Measurements from ENCODE around the gene PALM3. TPM values are rescaled to one million over a fixed set of nuclear protein-coding genes. Genes with fewer than 3 reads are reported as not detected.

The PALM3 gene
- total RNA-seq, 4 donors from 2014 or later: not detected

GRCh38 chr19:14056741-14057356 lies 5.0 kb downstream of the PALM3 start:
- Histone ChIP-seq H3K4me3 (peak overlapping the region; percentile 45), H3K36me3 (no peaks in the 10 kb centered on the region), H3K27me3 (peaks cover 37% of the 10 kb centered on the region), H3K4me1 (peaks cover 15% of the 10 kb centered on the region), H3K27ac (no peak overlapping the region), H3K9me3 (no peaks in the 10 kb centered on the region)
- TF ChIP-seq EP300 (IDR thresholded peaks at IDR 0.05) (no peak), POLR2AphosphoS5 (IDR thresholded peaks at IDR 0.05) (no peak), POLR2A (IDR thresholded peaks at IDR 0.05) (no peak), CTCF (IDR thresholded peaks at IDR 0.05) (no peak)
- 25% methylated on average over 6 of the region's 19 CpGs for WGBS
- DNase-seq (ENCODE audit: low spot score in 2 of 2): no peak

GRCh38 chr19:14056069-14056666 lies 5.7 kb downstream of the PALM3 start:
- Histone ChIP-seq H3K4me3 (no peak overlapping the region), H3K4me1 (peaks cover 15% of the 10 kb centered on the region), H3K27ac (no peak overlapping the region), H3K27me3 (peaks cover 31% of the 10 kb centered on the region), H3K36me3 (no peaks in the 10 kb centered on the region), H3K9me3 (no peaks in the 10 kb centered on the region)
- WGBS: 96% methylated on average over 6 of the region's 10 CpGs
- TF ChIP-seq EP300 (IDR thresholded peaks at IDR 0.05): no peak
- no peak for TF ChIP-seq POLR2AphosphoS5 (IDR thresholded peaks at IDR 0.05)
- TF ChIP-seq POLR2A (IDR thresholded peaks at IDR 0.05): no peak
- TF ChIP-seq CTCF (IDR thresholded peaks at IDR 0.05): no peak
- no peak for DNase-seq (ENCODE audit: low spot score in 2 of 2)

GRCh38 chr19:14055396-14055795 lies 6.5 kb downstream of the PALM3 start:
- H3K36me3 ChIP-seq: no peaks in the 10 kb centered on the region
- H3K4me3 ChIP-seq: no peak overlapping the region
- WGBS: 78% methylated on average over 3 of the region's 3 CpGs
- peaks cover 15% of the 10 kb centered on the region for H3K4me1 ChIP-seq
- H3K27ac ChIP-seq: no peak overlapping the region
- H3K27me3 ChIP-seq: peaks cover 23% of the 10 kb centered on the region
- TF ChIP-seq POLR2A (IDR thresholded peaks at IDR 0.05) (no peak), EP300 (IDR thresholded peaks at IDR 0.05) (no peak), POLR2AphosphoS5 (IDR thresholded peaks at IDR 0.05) (no peak), CTCF (IDR thresholded peaks at IDR 0.05) (no peak)
- H3K9me3 ChIP-seq: no peaks in the 10 kb centered on the region
- DNase-seq (ENCODE audit: low spot score in 2 of 2): no peak

GRCh38 chr19:14054721-14055120 lies 7.2 kb downstream of the PALM3 start:
- H3K4me1 ChIP-seq: peaks cover 15% of the 10 kb centered on the region
- DNase-seq (ENCODE audit: low spot score in 2 of 2): no peak
- no peak overlapping the region for H3K4me3 ChIP-seq
- H3K36me3 ChIP-seq: no peaks in the 10 kb centered on the region
- WGBS: 69% methylated on average over 11 of the region's 11 CpGs
- peaks cover 16% of the 10 kb centered on the region for H3K27me3 ChIP-seq
- H3K27ac ChIP-seq: no peak overlapping the region
- H3K9me3 ChIP-seq: no peaks in the 10 kb centered on the region
- TF ChIP-seq EP300 (IDR thresholded peaks at IDR 0.05) (no peak), POLR2A (IDR thresholded peaks at IDR 0.05) (no peak), CTCF (IDR thresholded peaks at IDR 0.05) (no peak), POLR2AphosphoS5 (IDR thresholded peaks at IDR 0.05) (no peak)

GRCh38 chr19:14054099-14054498 lies 7.8 kb downstream of the PALM3 start:
- H3K27ac ChIP-seq: no peak overlapping the region

More at GRCh38 chr19:14054099-14054498, 7.8 kb downstream of the PALM3 start:
- peaks cover 10% of the 10 kb centered on the region for H3K27me3 ChIP-seq
- DNase-seq (ENCODE audit: low spot score in 2 of 2): no peak
- H3K4me1 ChIP-seq: peaks cover 15% of the 10 kb centered on the region
- WGBS: 86% methylated on average over 6 of the region's 6 CpGs
- no peaks in the 10 kb centered on the region for H3K36me3 ChIP-seq
- no peaks in the 10 kb centered on the region for H3K9me3 ChIP-seq
- no peak overlapping the region for H3K4me3 ChIP-seq
- no peak for TF ChIP-seq CTCF (IDR thresholded peaks at IDR 0.05)
- TF ChIP-seq POLR2AphosphoS5 (IDR thresholded peaks at IDR 0.05): no peak
- no peak for TF ChIP-seq EP300 (IDR thresholded peaks at IDR 0.05)
- TF ChIP-seq POLR2A (IDR thresholded peaks at IDR 0.05): no peak
